ENCODE results near the gene MGA. TPM values are rescaled to one million over a fixed set of nuclear protein-coding genes. Genes with fewer than 3 reads are reported as not detected.
A peak's percentile ranks its signal among the peaks of the same experiment; 100 is the strongest.

Gene MGA
- total RNA-seq, 3 donors from 2014 or later = 37.8 to 70.2 (median 65.9) TPM

DNA sequence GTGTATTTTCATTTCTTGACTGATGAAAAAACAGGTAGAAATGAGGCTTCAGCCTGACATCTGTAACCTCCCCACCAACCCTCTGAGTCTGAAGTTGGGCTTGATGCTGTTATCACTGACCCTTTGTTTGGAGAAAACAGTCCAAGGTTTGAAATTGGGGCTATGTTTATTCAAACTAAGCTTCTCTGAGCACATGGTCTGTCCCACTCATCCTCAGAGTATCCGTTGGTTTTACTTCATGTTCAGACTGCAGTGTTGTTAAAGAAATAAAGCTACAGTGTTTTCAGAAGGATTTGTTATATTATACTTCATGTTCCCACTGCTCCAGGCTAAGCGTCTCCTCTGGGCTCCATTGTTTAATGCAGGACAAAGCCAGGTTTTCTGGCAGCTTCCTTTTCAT lies 120.1 kb downstream of the MGA start:
- H3K9me3 ChIP-seq = no peaks in the 10 kb centered on the region
- no peaks in the 10 kb centered on the region for H3K27me3 ChIP-seq
- intact Hi-C loops (cut with DNase I; ENCODE audit: low total_unique reads) = no loop called here
- no peak for TF ChIP-seq POLR2AphosphoS5 (IDR thresholded peaks at IDR 0.05)
- TF ChIP-seq CTCF (IDR thresholded peaks at IDR 0.05) = no peak
- TF ChIP-seq POLR2A (IDR thresholded peaks at IDR 0.05) = no peak
- DNase-seq (ENCODE audit: low spot score in 2 of 2) = no peak
- H3K27ac ChIP-seq = peak overlapping the region; percentile 45 to 74
- peaks cover 4 to 15% of the 10 kb centered on the region in 2 donors for H3K4me1 ChIP-seq
- no peaks in the 10 kb centered on the region for H3K36me3 ChIP-seq
- H3K4me3 ChIP-seq = no peak overlapping the region

DNA sequence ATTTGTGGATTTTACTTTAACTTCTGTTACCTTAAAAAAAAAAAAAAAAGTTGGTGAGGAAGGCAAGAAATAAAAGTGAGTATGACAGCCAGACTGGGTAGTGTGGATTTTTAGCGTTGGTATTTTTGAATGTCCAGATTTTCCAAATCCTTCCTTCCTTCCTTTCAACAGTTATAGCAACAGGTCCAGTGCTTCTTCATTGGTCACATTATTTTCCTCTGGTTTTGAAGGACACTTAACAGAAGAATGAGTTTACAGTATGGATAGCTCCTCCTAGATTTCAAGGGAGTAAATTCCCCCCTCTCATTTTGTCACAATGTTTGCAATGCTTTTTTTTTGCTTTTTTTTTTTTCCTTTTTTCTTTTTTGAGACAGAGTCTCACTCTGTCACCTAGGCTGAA lies 120.5 kb downstream of the MGA start:
- H3K36me3 ChIP-seq = no peaks in the 10 kb centered on the region
- no peaks in the 10 kb centered on the region for H3K9me3 ChIP-seq
- H3K4me1 ChIP-seq = peaks cover 0 to 11% of the 10 kb centered on the region in 2 donors
- no peak for TF ChIP-seq POLR2AphosphoS5 (IDR thresholded peaks at IDR 0.05)
- TF ChIP-seq POLR2A (IDR thresholded peaks at IDR 0.05) = no peak
- no peak for TF ChIP-seq CTCF (IDR thresholded peaks at IDR 0.05)
- peak overlapping the region in 1 of 2 donors; percentile 74 for H3K27ac ChIP-seq
- DNase-seq (ENCODE audit: low spot score in 2 of 2) = no peak
- H3K4me3 ChIP-seq = no peak overlapping the region
- no peaks in the 10 kb centered on the region for H3K27me3 ChIP-seq
- intact Hi-C loops (cut with DNase I; ENCODE audit: low total_unique reads) = no loop called here

DNA sequence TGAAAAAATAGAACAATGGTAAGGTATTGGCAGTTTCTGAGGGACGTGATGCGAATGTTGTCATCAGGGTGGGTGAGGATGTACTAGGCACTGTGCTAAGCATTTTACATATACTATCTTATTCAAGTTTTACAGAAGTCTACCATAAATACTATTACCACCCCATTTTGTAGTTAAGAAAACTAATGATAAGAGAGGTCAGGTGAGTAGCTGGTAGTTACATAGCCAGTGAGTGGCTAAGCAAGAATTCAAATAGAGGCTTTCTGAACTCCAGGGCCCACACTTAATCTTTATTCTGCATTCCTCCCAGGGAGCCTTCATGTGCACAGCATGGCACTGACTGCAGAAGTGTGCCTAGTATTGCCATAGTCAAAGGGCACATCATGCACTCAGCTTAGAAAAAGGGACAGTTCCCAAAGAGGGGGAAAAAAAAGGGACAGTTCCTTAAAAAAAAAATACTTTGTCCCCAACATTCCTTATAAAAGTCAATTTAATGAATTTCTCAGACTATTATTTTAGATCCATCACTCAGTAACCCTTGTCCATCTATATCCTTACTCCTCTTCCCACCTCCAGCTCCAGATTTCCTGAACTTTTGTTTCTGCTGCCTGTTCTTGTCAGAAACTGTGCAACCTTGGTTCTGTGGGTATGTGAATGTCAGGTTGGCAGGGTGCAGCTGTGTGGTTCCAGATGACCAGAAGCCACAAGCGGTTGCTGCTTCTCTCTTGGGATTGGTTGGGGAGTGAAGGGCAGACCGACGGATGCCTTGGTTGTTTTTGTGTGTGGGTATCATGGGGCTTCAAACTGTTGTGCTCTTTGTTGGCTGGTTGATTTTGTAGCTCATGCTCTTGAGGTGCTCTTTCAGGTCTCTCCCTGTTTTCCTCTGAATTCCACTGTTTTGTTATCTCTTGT lies 122.4 kb downstream of the MGA start:
- TF ChIP-seq POLR2A (IDR thresholded peaks at IDR 0.05) (no peak), CTCF (IDR thresholded peaks at IDR 0.05) (no peak), POLR2AphosphoS5 (IDR thresholded peaks at IDR 0.05) (no peak)
- Histone ChIP-seq H3K9me3 (no peaks in the 10 kb centered on the region), H3K36me3 (no peaks in the 10 kb centered on the region), H3K4me3 (no peak overlapping the region), H3K4me1 (peaks cover 0 to 4% of the 10 kb centered on the region in 2 donors), H3K27ac (no peak overlapping the region), H3K27me3 (no peaks in the 10 kb centered on the region)
- intact Hi-C loops (cut with DNase I; ENCODE audit: low total_unique reads) = no loop called here
- DNase-seq (ENCODE audit: low spot score in 2 of 2) = no peak

DNA sequence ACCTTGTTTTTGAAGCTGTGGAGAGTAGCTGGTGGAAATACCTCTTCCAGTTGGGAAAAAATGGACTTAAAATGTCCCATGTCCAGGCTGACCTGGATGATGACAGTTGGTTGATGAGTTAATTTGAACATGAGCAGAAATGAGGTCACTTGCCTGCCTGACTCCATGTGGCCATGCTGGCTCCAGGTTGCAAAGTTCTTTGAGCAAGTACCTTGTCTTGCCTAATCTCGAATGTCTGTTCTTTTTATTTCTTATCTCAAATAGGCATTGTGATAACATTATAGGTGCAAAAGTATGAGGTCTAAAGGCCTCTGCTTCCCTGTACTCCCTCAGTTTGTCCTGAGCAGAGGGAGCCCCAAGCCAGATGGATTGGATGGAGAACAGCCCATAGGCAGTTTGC lies 123.1 kb downstream of the MGA start:
- H3K4me1 ChIP-seq = peaks cover 0 to 4% of the 10 kb centered on the region in 2 donors
- H3K4me3 ChIP-seq = no peak overlapping the region
- no peak overlapping the region for H3K27ac ChIP-seq
- no peak for DNase-seq (ENCODE audit: low spot score in 2 of 2)
- H3K36me3 ChIP-seq = no peaks in the 10 kb centered on the region
- H3K9me3 ChIP-seq = no peaks in the 10 kb centered on the region
- no peak for TF ChIP-seq POLR2AphosphoS5 (IDR thresholded peaks at IDR 0.05)
- TF ChIP-seq POLR2A (IDR thresholded peaks at IDR 0.05) = no peak
- no peak for TF ChIP-seq CTCF (IDR thresholded peaks at IDR 0.05)
- no peaks in the 10 kb centered on the region for H3K27me3 ChIP-seq
- intact Hi-C loops (cut with DNase I; ENCODE audit: low total_unique reads) = no loop called here

DNA sequence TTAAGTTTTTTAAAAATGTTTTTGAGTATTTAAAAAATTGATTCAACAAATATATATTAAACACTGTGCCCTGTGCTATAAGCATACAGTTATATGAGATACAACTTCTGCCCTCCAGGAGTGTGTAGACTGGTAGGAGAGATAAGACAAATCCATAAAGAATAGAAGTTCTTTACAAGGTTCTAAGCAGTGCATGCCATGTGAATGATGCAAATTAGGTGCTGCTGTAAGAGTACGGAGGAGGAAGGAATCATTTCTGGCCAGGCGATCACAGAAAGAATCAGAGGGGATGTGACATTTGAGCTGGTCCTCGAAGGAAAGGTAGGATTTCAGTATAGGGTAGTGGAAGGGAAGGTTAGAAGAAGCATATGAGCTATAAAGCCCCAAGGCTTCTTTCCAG lies 128.1 kb downstream of the MGA start:
- no peak for DNase-seq (ENCODE audit: low spot score in 2 of 2)
- Histone ChIP-seq H3K27me3 (no peaks in the 10 kb centered on the region), H3K9me3 (no peaks in the 10 kb centered on the region), H3K4me1 (peaks cover 5 to 10% of the 10 kb centered on the region in 2 donors), H3K27ac (peak overlapping the region in 1 of 2 donors; percentile 82), H3K4me3 (no peak overlapping the region), H3K36me3 (no peaks in the 10 kb centered on the region)
- TF ChIP-seq POLR2AphosphoS5 (IDR thresholded peaks at IDR 0.05) = no peak
- intact Hi-C loops (cut with DNase I; ENCODE audit: low total_unique reads) = no loop called here

Data from breast epithelium (tissue), 4 donors.